Panc1 (cell line): ENCODE data around the gene PKNOX2. TPM values are rescaled to one million over a fixed set of nuclear protein-coding genes. Genes with fewer than 3 reads are reported as not detected.

Experiments used
- ATAC-seq: fragments of 200-7000 bp; cut with Tn5 transposase; 2 replicates; pipeline ENCODE4 v1.9.1; 2020; ENCODE audit warnings: mild to moderate bottlenecking, moderate library complexity
- BruUV-seq: library from RNA; stranded (reverse); fragments of 400-500 nt; replicated peaks from 2 replicates; lab custom pipeline; 2021; lab: Mats Ljungman, UMichigan
- CTCF ChIA-PET: fragments of 300-600 bp; sonication (Branson Sonifier 250); formaldehyde crosslinking; loops from one replicate; lab custom pipeline; 2022; ENCODE audit warnings: antibody characterized with exemption; lab: Charles Lee
- POLR2A ChIA-PET: fragments of 300-600 bp; sonication (Branson Sonifier 250); formaldehyde crosslinking; loops from one replicate; lab custom pipeline; 2022; ENCODE audit warnings: antibody characterized with exemption; lab: Charles Lee
- DNase-seq: peaks from one replicate; pipeline ENCODE4 v3.0.0-alpha.2; 2010; ENCODE audit warnings: low read depth, low spot score
- H3K27ac ChIP-seq: 2 replicates; pipeline ENCODE4 v1.5.1; 2011; ENCODE audit warnings: mild to moderate bottlenecking, low read length, inconsistent platforms
- H3K27me3 ChIP-seq: fragments of 200-500 bp; sonication (Bioruptor generic); 2 replicates; pipeline ENCODE4 v1.6.0; 2014; ENCODE audit warnings: low read length, inconsistent platforms; ENCODE audit not compliant: control insufficient read depth, insufficient read depth
- H3K36me3 ChIP-seq: fragments of 200-500 bp; sonication (Bioruptor generic); 2 replicates; pipeline ENCODE4 v1.5.1; 2014; ENCODE audit warnings: inconsistent platforms, mild to moderate bottlenecking, low read length, moderate library complexity; ENCODE audit not compliant: control insufficient read depth, insufficient read depth
- H3K4me1 ChIP-seq: 2 replicates; pipeline ENCODE4 v1.5.1; 2011; ENCODE audit warnings: inconsistent platforms, mild to moderate bottlenecking, low read length, moderate library complexity; ENCODE audit not compliant: control insufficient read depth, insufficient read depth
- H3K4me3 ChIP-seq, 2 experiments: 2 replicates each; pipeline ENCODE4 v1.5.1; 2011 to 2012; ENCODE audit warnings: low read depth in 2 of 2, low read length in 2 of 2, mild to moderate bottlenecking in 2 of 2, inconsistent platforms in 1 of 2, moderate library complexity in 1 of 2
- H3K9me3 ChIP-seq: fragments of 200-500 bp; sonication (Bioruptor generic); 2 replicates; pipeline ENCODE4 v1.5.1; 2014; ENCODE audit warnings: low read depth, mild to moderate bottlenecking, inconsistent platforms, low read length, moderate library complexity; ENCODE audit not compliant: control insufficient read depth, insufficient read depth
- POLR2AphosphoS5 ChIP-seq: IDR thresholded peaks from 2 replicates; pipeline ENCODE4 v1.6.1; 2012; ENCODE audit warnings: mild to moderate bottlenecking, low read depth, low read length, moderate library complexity
- SIN3A ChIP-seq: IDR thresholded peaks from 2 replicates; pipeline ENCODE4 v1.6.1; 2012; ENCODE audit warnings: low read depth, mild to moderate bottlenecking, low read length, moderate library complexity, borderline replicate concordance; ENCODE audit not compliant: insufficient read depth
- TCF7L2 ChIP-seq: IDR thresholded peaks from 2 replicates; pipeline ENCODE4 v1.6.1; 2011; ENCODE audit warnings: mild to moderate bottlenecking, low read depth, low read length, inconsistent platforms
- in situ Hi-C: cut with HindIII; loops from 2 replicates; pipeline ENCODE4 v1.10.0; 2016; ENCODE audit warnings: low sequenced_read_pairs, low pct_unique_long_range_greater_than_20kb
- intact Hi-C: fragments of 100-400 bp; cut with micrococcal nuclease; formaldehyde crosslinking; loops from one replicate; pipeline ENCODE4 v1.10.0; 2022; ENCODE audit not compliant: unreplicated experiment
- total RNA-seq: library from RNA; stranded (reverse); gene quantifications from one replicate; pipeline ENCODE4 v1.2.1, GENCODE V29; 2021; ENCODE audit not compliant: unreplicated experiment
- TF ChIP-seq, protein P1 (sequence below): fragments of 450-650 bp; IDR thresholded peaks from 2 replicates; pipeline ENCODE4 v1.5.1; 2017; ENCODE audit warnings: mild to moderate bottlenecking
- TF ChIP-seq, protein P2 (sequence below), 2 experiments: IDR thresholded peaks; 2 replicates each; pipeline ENCODE4 v1.6.1; 2011 to 2012; ENCODE audit warnings: low read depth in 2 of 2, control low read depth in 1 of 2, low read length in 1 of 2, mild to moderate bottlenecking in 1 of 2, moderate library complexity in 1 of 2; ENCODE audit not compliant: insufficient read depth in 1 of 2

PKNOX2 gene
- total RNA-seq, 1 experiment from 2014 or later: not detected

DNA sequence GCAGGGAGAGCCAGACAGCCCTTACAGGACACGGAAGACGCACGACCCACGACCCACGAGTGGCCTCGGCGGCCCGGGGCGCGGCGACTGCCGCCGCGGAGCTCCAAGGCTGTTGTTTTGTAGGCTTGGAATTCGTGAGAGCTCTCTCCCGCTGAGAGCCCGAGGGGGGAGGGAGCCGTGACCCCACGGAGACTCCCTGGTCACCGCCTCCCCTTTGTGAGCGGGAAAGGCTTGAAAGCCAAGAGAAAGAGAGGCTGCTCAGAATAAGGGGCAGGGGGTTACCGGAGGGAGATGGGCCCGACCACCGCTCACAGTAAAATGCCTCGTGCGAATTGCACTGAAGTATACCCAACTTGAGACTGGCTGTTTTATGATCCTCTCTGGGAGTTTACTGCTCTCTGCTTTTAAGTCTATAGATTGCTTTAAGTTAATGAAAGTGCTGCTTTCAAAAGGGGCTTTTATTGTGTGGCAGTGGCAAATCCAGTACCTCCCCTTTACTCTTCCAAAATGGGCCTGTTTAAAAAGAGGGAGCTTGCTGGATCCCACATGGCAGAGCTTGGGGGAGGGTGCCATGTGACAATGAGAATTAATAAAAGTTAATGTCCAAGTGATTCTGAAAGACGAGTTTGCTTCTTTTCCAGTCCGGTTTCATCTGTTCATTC lies 2.9 kb downstream of the PKNOX2 start:
- Histone ChIP-seq H3K9me3 (no peaks in the 10 kb centered on the region), H3K4me1 (no peaks in the 10 kb centered on the region), H3K27ac (no peak overlapping the region), H3K4me3 (no peak overlapping the region), H3K36me3 (no peaks in the 10 kb centered on the region), H3K27me3 (peaks cover 10% of the 10 kb centered on the region)
- BruUV-seq: no TSS peak
- intact Hi-C loops (no loop called here), in situ Hi-C loops (no loop called here)
- DNase-seq (no peak), ATAC-seq (no peak)
- no peak for TF ChIP-seq SIN3A
- TF ChIP-seq, protein P1, sequence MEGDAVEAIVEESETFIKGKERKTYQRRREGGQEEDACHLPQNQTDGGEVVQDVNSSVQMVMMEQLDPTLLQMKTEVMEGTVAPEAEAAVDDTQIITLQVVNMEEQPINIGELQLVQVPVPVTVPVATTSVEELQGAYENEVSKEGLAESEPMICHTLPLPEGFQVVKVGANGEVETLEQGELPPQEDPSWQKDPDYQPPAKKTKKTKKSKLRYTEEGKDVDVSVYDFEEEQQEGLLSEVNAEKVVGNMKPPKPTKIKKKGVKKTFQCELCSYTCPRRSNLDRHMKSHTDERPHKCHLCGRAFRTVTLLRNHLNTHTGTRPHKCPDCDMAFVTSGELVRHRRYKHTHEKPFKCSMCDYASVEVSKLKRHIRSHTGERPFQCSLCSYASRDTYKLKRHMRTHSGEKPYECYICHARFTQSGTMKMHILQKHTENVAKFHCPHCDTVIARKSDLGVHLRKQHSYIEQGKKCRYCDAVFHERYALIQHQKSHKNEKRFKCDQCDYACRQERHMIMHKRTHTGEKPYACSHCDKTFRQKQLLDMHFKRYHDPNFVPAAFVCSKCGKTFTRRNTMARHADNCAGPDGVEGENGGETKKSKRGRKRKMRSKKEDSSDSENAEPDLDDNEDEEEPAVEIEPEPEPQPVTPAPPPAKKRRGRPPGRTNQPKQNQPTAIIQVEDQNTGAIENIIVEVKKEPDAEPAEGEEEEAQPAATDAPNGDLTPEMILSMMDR: no peak
- TF ChIP-seq, protein P2, sequence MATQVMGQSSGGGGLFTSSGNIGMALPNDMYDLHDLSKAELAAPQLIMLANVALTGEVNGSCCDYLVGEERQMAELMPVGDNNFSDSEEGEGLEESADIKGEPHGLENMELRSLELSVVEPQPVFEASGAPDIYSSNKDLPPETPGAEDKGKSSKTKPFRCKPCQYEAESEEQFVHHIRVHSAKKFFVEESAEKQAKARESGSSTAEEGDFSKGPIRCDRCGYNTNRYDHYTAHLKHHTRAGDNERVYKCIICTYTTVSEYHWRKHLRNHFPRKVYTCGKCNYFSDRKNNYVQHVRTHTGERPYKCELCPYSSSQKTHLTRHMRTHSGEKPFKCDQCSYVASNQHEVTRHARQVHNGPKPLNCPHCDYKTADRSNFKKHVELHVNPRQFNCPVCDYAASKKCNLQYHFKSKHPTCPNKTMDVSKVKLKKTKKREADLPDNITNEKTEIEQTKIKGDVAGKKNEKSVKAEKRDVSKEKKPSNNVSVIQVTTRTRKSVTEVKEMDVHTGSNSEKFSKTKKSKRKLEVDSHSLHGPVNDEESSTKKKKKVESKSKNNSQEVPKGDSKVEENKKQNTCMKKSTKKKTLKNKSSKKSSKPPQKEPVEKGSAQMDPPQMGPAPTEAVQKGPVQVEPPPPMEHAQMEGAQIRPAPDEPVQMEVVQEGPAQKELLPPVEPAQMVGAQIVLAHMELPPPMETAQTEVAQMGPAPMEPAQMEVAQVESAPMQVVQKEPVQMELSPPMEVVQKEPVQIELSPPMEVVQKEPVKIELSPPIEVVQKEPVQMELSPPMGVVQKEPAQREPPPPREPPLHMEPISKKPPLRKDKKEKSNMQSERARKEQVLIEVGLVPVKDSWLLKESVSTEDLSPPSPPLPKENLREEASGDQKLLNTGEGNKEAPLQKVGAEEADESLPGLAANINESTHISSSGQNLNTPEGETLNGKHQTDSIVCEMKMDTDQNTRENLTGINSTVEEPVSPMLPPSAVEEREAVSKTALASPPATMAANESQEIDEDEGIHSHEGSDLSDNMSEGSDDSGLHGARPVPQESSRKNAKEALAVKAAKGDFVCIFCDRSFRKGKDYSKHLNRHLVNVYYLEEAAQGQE (IDR thresholded peaks at IDR 0.05; ENCODE audit: insufficient read depth in 1 of 2, low read depth in 2 of 2, low read length in 1 of 2): no peak
- TF ChIP-seq POLR2AphosphoS5: no peak
- TF ChIP-seq TCF7L2: no peak
- POLR2A ChIA-PET: no interaction called here
- CTCF ChIA-PET: interaction anchor here (1.4 kb wide), 1 partner anchor 76 kb away, joined by 3 read pairs; no protein-coding TSS in a partner anchor

DNA sequence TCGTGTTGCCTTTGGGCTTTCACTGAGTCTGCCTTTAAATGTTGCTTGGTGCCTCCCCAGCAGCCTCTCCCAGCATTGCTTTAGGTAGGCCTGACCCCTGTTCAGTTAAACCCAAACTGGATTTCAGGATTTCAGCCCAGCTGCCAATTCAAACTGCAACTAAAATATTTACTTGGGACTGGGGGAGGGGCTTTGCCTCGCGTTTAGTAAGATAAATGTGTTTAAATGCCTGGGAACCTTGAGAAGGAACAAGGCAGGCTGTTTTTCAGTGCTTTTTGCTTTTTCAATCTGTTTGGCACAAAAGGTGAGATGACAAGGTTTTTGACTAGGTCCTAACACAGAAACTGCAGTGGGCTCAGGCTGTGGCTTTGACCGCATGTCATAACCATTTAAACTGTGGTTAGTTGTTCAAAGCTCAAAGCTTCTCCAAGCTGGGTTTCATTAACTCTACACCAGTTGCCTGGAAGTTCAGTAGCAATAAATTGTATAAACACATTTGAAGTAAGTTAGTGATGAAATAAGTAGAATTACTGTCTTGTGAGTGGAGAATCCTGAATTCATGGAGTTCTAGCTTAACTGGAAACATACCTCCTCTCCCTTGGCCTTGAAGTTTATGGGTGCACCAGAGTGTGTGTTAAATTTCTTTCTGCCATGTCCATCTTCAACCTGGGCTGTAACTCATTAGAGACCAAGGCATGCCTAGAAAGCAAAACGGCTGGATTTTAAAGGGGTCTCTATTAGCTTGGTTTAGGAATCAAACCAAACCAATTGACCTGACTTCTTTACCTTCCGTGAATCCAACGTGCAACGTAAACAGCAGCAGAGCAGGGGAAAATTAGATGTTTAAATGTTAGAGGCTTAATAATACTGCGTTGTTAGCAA lies 3.6 kb downstream of the PKNOX2 start:
- Histone ChIP-seq H3K27me3 (peaks cover 14% of the 10 kb centered on the region), H3K4me1 (no peaks in the 10 kb centered on the region), H3K27ac (no peak overlapping the region), H3K36me3 (no peaks in the 10 kb centered on the region), H3K4me3 (no peak overlapping the region), H3K9me3 (no peaks in the 10 kb centered on the region)
- no TSS peak for BruUV-seq
- CTCF ChIA-PET: interaction anchor here (1.4 kb wide), 1 partner anchor 77 kb away, joined by 3 read pairs; no protein-coding TSS in a partner anchor
- intact Hi-C loops (no loop called here), in situ Hi-C loops (no loop called here)
- TF ChIP-seq SIN3A (no peak), TCF7L2 (no peak), POLR2AphosphoS5 (no peak)
- TF ChIP-seq, protein P1: no peak
- TF ChIP-seq, protein P2 (IDR thresholded peaks at IDR 0.05; ENCODE audit: insufficient read depth in 1 of 2, low read depth in 2 of 2, low read length in 1 of 2): no peak
- ATAC-seq (no peak), DNase-seq (no peak)
- POLR2A ChIA-PET: no interaction called here
